HG02763 (cell line): ENCODE measurements around the gene KCTD11.

Experiments
- ATAC-seq: cut with Tn5 transposase; IDR thresholded peaks from one replicate; pipeline ENCODE4 v1.9.1; 2021; ENCODE audit warnings: mild to moderate bottlenecking, moderate library complexity; ENCODE audit not compliant: unreplicated experiment

Gene KCTD11

DNA sequence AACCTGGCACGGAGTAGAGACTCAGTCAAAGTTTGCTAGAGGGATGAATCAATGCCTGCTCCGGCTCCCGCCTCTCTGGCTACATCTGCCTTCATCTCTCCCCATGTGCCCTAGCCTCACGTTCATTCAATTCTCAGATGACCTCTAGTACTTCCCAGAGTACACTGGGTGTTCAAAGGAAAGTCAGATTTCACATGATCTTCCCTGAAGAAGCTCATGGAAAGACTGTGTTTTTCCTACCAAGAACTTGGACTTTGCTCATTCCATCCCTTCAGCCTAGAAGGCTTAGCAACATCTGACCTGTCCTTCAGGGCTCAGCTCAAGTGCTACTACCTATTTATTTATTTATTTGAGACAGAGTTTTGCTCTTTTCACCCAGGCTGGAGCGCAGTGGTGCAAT is 17.9 kb downstream of the KCTD11 start:
- ATAC-seq, result no peak

DNA sequence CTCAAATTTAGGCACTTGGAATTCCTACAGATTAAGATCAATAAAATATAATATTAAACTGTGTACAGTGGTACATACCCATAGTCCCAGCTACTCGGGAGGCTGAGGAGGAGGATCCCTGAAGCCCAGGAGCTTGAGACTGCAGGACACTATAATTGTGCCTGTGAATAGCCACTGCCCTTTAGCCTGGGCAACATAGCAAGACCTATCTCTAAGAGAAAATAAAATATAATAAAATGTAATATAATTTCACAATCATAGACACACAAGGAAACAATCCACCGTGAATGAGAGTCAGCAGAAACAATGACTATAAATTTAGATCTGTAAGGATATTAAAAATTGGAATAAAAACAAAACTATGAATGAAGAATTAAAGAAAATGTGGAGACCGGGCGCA is 18.9 kb downstream of the KCTD11 start:
- no peak for ATAC-seq

DNA sequence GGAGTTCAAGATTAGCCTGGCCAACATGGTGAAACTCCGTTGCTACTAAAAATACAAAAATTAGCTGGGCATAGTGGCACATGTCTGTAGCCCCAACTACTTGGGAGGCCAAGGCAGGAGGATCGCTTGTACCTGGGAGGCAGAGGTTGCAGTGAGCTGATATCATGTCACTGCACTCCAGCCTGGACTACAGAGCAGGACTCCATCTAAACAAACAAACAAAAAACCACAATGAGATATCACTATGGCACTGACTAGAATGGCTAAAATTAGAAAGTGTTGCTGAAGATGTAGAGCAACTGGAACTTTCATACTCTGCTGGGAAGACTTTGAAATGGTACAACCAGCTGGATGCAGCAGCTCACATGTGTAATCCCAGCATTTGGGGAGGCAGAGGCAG is 22.4 kb downstream of the KCTD11 start:
- no peak for ATAC-seq

DNA sequence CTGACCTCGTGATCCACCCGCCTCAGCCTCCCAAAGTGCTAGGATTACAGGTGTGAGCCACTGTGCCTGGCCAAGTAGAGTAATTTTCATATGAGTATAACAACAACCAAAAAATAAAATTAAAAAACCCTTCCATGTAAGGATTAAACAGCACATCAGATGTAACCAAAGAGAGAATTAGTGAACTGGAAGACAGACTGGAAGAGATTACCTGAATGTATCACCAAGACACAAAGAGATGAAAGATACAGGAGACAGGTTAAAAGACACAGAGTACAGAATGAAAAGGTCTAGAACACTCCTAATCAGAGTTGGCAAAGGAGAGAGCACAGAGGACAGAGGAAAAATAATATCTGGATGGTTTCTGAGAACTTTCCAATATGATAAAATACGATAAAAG is 27.2 kb downstream of the KCTD11 start:
- no peak for ATAC-seq

DNA sequence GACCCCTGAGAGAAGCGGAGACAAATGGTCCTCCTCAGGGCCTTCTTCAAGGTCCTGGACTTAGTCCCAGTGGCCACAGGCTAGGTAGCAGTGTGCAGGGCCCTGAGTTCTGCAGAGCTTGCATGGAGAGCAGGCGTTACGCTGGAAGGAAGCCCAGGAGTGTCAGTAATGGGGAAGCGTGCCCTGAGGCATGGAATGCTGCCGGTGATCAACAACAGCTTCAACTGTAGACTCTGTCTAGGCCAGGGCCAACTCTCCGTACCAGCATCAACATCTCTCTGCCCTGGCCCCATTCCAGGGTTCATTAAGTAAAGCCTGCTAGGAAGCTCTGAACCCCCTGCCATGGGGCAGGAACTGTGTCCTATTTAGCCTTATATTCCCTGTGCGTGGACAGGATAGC is 28.4 kb downstream of the KCTD11 start:
- ATAC-seq, result no peak

DNA sequence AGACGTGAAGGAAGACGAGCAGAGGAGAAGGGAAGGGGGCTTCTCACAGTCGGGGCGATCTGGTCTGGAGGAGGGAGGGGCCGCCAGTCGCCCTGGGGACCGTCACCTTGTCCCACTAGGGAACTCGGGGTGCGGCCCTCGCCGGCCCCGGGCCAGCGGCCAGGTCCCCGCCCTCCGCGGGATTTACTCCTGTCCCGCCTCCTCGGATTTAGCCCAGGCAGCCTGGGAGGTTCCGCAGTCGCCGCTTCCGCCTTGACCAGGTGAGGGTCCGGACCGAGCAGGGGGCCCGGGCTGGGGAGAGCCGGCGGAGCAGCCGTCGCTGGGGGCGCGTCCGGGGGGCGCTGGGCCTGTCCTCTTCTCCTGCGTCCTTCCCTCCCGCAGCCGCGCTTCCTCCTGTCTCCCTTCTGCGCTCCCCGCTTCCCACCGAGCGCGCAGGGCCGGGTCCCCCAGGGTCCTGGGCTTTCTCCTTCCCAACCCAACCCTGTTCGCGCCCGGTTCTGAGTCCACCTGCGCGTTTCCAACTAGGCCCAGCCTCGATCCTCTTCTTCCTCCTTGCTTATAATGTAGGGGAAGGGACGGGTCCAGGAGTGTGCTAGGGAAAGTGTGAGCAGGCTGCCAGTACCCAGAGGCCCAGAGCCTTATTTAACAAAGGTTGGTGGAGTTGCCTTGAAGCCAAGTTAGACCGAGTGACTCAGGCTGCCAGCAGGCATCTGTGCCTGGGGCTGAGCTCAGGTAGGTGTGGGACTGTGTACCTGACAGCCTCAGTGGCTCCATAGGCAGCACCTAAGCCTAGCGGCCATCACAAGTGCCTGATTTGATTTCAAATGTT is 29.1 kb downstream of the KCTD11 start, which contains the start of gene TNK1:
TSS of gene TNK1 (plus strand) at position 235 of the 829 bp plus-strand sequence. CDS start 1,838 bp downstream, outside the sequence.
- no peak for ATAC-seq

DNA sequence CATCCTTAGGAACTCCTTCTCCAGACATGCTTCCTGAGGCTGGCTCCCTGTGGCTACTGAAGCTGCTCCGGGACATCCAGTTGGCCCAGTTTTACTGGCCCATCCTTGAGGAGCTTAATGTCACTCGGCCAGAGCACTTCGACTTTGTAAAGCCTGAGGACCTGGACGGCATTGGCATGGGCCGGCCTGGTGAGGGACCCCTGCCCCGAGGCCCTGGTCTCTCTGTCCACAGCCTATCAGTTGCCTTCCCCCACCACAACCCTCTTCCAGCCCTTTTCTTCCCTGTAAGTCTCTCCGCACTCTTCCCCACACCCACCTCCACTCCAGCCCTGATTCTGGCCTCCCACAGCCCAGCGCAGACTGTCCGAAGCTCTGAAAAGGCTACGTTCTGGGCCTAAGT is 30.9 kb downstream of the KCTD11 start:
- ATAC-seq, result no peak

DNA sequence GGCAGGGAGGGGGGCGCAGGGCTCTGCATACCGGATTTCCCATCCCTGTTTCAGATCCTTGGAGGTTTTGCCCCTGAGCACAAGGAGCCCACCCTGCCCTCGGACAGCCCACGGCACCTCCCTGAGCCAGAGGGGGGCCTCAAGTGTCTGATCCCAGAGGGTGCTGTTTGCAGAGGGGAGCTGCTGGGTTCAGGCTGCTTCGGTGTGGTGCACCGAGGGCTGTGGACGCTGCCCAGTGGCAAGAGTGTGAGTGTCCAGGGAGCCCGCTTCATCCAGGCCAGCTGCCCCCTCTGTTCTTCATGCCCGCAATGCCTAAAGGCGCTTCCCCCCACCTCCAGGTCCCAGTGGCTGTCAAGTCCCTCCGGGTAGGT is 31.4 kb downstream of the KCTD11 start:
- no peak for ATAC-seq

DNA sequence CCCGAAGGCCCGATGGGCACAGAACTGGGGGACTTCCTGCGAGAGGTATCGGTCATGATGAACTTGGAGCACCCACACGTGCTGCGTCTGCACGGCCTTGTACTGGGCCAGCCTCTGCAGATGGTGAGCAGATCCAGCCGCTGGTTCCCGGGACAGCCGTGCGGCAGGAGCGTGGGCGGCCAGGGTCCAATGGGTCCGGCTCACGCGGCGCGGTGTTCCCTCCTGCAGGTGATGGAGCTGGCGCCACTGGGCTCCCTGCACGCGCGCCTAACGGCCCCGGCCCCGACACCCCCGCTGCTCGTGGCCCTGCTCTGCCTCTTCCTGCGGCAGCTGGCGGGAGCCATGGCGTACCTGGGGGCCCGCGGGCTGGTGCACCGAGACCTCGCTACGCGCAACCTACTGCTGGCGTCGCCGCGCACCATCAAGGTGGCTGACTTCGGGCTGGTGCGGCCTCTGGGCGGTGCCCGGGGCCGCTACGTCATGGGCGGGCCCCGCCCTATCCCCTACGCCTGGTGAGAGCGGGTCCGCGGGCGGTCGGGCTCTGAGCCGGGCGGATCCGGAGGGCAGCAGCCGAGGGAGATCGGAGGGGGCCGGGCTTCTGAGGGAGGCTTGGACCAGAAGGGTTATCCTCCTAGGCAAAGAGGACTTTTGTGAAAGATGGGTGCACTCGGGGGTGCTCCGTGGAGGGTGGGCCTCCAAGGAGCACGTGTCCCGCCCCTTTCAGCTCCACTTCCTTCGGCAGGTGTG is 32.0 kb downstream of the KCTD11 start:
- peak; percentile 61 for ATAC-seq

DNA sequence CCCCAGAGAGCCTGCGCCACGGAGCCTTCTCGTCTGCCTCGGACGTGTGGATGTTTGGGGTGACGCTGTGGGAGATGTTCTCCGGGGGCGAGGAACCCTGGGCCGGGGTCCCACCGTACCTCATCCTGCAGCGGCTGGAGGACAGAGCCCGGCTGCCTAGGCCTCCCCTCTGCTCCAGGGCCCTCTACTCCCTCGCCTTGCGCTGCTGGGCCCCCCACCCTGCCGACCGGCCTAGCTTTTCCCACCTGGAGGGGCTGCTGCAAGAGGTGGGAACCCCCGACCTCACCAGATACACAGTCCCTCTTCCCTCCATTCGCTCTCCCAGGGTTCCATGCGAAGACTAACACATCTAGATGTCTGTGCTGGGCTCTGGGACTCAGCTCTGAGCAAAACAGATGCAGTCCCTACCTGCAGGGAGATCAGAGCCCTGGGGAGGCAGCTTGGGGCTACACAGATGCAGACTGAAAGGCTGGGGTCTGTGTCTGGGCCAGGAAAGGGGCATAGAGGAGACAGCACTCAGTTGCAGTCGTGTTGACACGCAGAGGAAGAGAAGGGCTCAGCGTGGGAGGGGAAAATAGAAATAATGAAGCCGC is 32.6 kb downstream of the KCTD11 start:
- ATAC-seq, result no peak

DNA sequence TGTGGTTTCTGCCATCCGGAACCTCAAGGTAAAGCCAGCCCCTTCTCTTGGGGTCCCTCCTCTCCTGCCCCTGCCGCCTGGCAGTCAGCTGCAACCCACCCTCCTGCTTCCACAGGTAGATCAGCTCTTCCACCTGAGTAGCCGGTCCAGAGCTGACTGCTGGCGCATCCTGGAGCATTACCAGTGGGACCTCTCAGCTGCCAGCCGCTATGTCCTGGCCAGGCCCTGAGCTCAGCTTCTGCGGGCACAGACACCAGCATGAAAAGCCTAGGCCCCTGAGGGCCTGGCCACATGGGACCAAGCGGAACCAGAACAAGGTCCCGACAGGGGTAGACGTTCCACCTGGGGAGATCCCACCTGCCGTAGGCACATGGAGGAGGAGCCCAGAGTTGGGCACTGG is 36.9 kb downstream of the KCTD11 start:
- ATAC-seq, result no peak

DNA sequence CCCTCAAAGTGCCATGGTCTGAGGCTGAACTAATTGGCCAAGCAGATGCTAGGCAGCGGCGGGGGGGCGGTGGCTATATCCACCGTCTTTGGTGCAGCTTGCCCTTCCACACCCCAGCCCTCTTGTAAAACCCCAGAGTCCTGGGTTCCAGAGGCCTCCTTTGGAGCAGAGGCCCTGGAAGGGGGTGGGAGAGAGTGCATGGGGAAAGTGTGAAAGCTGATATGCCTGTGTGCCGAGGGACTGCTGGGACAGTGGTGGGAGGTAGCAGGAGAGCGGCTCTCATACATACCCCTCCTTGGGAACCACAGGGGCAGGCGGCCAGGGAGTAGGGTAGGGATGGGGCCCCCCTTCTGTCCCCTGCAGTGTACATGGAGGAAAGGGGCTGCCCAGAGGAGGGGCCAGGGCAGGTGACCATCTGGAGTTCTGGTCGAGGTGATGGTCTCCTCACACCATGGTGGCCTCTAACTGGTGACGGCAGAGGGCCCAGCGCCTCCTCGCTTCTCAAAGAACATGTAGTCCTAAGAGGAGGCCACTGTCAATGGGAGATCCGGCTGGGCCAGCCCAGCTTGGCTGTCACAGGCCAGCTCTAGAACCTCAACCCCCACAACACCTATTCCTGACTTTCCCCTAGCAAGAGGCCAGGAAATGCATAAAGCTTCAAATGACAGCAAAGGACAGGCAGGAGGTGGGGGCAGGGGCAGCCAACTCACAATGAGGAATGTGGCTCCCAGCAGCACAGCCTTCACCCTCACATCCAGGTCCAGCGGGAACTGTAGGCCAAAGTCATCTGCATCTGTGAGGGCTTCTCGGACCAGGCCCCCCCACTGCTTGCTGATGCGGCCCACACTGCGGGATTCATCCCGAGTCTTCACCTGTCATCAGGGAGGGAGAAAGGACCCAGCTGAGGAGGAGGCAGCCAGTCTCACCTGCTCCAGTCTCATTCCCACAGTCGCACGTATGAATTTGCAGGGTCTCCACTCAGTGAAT is 38.3 kb downstream of the KCTD11 start:
- no peak for ATAC-seq

DNA sequence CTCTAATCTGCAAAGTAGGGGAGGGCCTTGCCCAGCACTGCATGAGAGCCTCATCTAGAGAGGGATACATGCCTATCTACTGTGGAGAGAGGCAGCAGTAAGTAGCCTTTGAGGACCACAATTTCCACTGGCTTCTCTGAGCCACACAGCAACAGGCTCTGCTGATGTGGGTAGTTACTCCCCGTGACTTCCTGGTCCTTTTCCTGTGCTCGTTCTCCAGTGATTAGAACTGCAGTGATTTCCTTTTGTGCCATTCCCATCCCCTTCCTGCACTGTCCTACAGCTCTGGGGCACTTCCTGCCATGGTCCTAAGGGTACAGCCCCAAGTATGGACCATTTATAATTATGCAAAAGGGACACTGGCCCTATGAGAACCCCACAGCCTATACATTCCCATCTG is 39.3 kb downstream of the KCTD11 start:
- ATAC-seq, result no peak

DNA sequence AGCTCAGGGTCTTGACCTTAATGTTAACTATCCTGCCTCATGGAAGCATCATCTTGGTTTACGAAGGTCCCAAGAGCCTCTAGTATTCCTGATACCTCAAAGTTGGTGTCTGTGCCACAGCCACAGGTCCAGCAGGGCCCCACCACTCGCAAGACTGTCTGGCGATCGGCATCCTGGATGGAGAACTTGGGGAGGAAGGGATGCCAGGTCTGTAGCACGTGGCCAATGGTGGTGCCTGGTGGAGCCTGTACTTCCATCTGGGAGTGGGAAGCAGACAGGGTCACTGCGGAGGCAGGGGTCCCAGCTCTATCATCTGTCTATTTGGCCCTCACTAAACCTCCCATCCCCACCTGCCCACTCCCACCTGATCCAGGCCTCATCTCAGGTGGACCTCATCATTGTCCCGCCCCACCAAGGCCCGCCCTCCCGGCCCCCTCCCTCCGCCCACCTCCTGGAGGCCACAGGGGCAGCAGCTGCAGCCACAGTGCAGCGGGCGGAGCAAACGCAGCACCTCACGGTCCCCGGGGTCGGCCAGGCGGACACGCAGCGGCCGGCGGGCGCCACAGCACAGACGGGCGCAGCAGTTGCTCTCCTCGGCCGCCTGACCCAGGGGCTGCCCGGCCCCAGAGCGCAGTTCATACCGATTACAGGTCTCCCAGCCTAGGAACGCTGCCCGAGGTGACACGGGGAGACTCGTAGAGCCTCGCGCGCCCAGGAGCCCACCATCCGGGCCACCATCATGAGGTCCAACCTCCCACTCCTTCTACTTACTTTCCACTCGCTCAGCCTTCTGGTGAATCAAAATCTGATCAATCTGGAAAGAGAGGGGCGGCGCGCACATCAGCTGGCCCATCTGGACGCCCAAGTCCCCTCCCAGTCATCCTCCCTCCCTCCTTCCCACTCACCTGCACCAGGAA is 41.0 kb downstream of the KCTD11 start:
- no peak for ATAC-seq

DNA sequence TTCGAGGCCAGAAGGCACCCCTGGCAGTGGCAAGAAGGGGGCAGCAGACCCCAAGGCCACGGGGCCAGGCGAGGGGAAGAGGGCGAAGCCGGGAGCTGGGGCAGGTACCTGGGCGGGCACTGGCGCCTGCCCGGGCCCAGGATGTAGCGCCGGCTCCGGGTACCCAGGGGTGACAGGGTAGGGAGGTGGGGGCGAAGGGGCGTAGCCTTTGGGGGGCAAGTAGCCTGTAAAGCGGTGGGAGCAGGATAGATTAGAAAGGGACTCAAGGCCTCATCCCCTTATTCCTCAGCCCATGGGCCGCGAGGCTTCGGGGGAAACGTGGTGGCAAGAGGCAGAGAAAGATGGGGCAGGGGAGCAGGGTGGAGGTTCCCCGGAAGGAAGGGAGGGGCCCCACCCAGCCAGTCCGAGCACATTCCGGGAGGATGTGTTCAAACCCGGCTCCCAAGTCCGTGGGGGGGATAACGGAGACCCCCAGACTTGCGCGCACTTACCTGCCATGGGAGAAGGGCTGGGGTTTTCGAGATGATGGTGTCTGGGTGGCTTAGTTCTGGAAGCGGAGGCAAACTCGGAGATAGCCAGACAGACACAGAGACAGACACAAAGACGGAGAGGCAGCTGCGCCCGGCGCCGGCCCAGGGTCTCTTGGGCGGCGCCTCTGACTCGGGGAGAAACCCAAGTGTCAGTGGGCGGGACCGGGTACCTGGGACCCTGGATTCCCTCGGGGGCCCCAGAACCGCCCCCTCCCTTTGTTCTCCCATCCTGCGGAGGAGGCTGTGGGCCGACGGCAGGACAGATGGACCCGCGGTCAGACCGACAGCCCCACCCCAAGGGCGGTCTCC is 41.9 kb downstream of the KCTD11 start:
- ATAC-seq, result peak; percentile 48

DNA sequence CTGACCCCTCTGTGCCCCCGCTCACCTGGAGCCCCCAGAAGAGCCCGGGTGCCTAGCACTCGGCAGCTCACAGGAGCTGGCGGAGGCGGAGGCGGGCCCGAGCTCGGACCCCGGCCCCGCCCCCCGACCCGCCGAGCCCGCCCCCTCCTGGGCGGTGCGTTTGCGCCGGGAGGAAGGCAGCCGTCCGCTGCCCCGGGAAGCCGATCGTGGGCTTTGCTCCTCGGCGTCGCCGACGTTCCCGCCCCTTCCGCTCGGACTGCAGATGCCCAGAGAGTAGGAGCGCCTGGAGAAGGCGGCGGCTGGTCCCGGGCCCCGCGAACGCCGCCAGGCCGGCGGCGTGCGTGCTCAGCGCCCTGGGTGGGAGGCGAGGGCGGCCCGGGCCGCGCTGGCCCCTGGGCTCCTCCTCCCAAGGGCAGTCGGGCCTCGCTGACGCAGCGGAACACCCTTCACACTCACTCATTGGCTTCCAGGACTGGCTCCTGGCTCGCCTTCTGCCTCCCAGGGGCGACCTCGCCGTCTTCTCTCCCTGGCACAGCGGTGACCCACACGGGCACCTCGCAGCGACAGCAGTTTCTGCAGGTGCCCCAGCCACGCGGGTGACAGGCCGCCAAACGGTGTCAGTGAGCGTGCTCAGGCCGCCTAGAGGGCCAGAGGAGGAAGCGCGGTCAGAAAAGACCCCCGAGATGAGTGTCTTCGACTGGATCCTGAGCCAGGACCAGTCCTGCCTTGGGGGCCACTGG is 42.7 kb downstream of the KCTD11 start, which contains the start of gene PLSCR3:
TSS of gene PLSCR3 (minus strand) at position 74 of the 740 bp plus-strand sequence. CDS start 415 bp downstream, outside the sequence.
- peak; percentile 72 for ATAC-seq

DNA sequence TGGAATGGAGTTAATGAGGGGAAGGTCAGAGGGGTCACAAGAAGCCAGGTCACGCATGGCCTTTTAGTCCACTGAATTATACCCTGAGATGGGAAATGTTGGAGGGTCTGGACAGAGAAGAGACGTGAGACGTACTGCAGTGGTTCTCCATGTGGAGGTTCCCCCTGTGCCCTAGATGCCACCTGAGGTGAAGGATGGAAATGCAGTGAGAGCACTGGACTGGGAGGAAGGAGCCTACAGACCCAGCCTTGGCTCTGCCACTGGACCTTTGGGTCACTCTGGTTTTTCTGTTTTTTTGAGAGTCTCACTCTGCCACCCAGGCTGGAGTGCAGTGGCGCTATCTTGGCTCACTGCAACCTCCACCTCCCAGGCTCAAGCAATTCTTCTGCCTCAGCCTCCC is 44.2 kb downstream of the KCTD11 start:
- ATAC-seq, result no peak

DNA sequence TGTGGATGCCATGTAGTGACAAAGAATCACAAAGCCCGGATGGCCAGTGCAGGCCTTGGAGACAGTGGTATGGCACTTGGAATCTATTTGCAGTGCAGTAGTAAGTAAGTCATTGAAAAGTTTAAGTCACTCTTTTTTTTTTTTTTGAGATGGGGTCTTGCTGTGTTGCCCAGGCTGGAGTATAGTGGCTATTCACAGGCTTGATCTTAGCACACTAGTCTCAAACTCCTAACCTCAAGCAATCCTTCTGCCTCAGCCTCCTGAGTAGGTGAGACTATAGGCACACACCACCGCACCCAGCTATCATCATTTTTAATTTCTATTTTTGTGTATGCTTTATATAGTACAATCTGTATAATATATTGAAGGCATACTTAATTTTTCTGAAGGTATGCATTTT is 46.6 kb downstream of the KCTD11 start:
- no peak for ATAC-seq
